IPS-18c (cell line): ENCODE data around the gene SSBP3.

Experiments
- H3K4me3 ChIP-seq: 2 replicates; pipeline ENCODE4 v1.7.0; 2013; ENCODE audit warnings: low read depth, mild to moderate bottlenecking, low read length, moderate library complexity; ENCODE audit not compliant: insufficient read depth
- H3K9me3 ChIP-seq: one replicate; pipeline ENCODE4 v1.6.1; 2013; ENCODE audit warnings: mild to moderate bottlenecking, low read length, moderate library complexity; ENCODE audit not compliant: control insufficient read depth, insufficient read depth

Gene SSBP3

DNA sequence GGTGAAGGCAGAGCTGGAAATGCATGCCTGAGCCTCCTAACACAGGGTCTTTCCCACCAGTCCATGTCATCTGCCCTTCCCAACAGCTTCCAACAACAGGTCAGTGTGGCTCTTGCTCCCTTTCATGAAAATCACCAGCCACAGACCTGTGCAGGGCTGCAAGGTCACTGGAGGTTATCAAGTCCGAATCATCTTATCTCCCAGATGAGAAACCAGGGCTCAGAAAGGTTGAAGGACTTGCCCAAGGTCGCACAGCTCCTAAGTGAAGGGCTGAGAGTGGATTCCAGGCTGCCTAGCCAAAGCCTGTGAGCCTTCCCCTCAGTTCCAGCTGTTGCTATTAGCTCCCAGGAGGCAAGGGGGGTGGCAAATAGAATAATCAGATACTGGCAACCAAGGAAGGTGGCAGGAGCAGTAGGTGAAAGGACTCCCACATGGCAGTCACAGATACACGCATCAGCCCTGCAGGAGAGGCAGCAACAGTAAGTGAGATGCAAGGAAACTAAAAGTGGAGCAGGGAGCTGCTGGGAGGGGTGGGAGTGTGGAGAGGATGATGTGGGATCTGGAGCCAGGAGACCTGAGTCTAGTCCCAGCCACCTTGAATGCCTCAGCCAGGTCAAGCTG, 74.2 kb downstream of the SSBP3 start:
- Histone ChIP-seq H3K9me3 (no peaks in the 10 kb centered on the region), H3K4me3 (no peak overlapping the region)

DNA sequence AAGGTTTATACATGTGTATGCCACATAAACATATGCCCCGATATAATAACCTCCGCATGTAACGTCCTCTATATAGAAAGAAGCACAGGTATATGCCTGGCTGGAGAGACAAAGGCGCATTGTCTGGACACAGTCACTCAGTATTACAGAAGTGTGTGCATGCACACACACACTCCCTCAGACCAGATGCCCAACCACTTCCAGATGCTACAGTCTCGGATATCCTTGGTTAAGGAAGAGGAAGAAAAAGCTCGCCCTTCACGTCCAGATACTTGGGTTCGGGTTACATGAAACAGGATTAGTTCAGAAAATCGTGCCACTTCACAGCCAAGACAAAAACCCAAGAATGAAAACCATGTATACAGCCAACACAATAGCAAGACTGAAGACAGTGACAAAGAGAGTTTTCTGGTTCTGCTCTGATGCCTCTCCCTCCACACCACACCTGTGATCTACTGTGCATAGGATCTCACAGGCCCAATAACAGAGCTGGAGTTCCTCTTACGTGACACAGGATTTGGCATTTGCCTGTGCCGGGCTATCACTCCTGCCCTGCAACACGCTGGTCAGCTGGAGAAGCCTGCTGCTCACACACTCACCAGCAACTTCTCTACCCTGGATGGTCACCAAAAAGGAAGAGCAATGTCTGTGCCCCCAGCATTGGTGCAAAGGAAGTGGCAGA, 75.0 kb downstream of the SSBP3 start:
- Histone ChIP-seq H3K4me3 (no peak overlapping the region), H3K9me3 (no peaks in the 10 kb centered on the region)

DNA sequence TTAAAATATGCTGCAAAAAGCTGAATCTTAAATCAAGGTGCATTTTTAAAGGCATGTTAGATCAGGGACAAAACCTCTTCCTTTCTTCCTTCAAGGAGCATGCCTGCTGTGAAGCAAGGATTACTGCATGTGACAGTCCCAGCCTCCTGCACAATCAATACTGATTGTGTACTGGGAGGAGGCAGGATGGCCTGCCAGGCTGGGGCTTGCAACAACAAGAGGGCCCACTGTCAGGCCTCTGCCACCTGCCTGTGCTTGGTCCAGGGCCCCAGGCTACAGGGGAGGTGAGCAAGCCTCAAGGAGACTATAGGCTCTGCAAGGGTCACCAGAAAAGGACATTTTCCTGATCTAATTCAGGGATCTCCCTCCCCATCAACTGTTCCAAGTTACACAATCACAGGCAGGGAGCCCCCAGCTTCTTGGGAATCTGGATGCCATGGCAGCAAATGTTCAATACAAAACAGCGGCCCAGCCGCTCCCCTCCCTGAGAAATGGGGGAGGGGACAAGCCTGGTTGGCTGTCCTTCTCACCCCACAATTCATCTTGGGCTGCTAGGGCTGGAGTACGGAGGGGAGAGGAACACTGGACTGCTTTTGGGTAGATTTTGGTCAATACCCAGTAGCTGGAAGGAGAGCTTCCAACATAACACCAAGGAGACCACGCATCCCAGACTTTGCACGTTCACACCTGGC, 76.7 kb downstream of the SSBP3 start:
- Histone ChIP-seq H3K4me3 (no peak overlapping the region), H3K9me3 (no peaks in the 10 kb centered on the region)

DNA sequence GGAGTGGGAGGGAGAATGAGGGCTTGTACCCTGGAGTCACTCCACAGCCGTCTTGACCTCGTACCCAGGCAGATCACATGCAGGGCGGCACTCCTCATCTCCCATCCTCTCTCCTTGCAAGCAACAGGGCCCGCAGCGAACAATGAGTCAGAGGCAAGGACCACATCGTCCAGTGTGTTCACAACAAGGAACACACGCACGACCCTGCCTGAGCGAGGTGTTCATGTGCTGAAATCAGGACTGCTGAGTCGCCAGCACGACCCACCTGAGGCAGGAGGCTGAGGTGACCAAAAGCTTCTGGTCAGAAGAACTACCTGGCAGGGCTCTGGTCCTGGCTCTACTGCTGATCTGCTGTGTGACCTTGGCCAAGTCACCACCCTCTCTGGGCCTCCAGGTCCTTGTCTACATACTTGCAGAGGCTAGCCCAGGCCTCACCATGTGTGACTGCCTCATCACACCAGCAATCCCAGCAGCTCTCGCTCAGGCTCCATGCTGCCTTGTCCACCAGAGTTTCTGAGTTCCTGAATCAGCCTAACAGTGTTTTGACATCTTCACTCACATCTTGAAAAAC, 78.0 kb downstream of the SSBP3 start:
- Histone ChIP-seq H3K4me3 (0 out of 2 replicates have a peak overlapping the region, but pooled peaks have one; percentile 9), H3K9me3 (no peaks in the 10 kb centered on the region)

- Histone ChIP-seq H3K9me3 (no peaks in the 10 kb centered on the region), H3K4me3 (0 out of 2 replicates have a peak overlapping the region, but pooled peaks have one; percentile 9)
These were observed 78.7 kb downstream of the SSBP3 start for GRCh38 chr1:54327386-54328065.

DNA sequence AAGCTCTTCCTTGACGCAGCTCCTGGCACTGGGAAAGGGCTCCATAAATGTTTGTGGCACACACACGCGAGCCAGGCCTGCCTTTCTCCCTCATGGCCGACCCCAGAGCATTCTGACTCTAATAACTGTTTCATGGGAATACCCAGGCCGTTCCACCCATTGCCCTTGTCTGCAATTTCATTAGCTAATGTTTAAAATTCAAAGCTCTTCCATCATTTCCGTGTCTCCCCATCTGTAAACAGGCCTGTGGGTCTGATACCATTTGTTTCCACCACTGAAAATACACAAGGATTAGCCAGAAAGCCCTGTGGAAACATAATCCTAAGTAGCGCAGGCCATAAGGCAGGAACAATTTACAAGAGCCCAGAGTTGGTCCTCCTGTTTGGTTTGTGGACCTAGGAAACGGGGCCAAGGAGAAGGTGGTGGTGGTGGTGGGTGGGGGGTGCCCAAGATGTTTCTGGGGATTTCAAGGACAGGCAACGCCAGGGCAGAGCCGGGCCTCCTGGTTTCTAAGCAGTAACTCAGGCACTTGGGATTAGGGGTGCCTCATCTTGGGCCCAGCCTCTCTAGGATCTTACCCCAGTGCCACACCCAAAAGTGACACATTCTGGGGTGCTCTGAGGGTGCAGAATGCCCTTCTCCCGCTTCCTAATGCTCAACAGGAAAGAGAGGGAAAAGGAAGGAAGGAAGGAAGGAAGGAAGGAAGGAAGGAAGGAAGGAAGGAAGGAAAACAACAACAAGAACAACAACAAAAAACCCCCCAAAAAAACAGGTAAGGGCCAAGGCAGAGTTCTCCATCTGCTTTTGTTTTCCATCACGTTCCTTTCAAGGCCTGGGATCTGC, 79.4 kb downstream of the SSBP3 start:
- Histone ChIP-seq H3K9me3 (no peaks in the 10 kb centered on the region), H3K4me3 (no peak overlapping the region)

DNA sequence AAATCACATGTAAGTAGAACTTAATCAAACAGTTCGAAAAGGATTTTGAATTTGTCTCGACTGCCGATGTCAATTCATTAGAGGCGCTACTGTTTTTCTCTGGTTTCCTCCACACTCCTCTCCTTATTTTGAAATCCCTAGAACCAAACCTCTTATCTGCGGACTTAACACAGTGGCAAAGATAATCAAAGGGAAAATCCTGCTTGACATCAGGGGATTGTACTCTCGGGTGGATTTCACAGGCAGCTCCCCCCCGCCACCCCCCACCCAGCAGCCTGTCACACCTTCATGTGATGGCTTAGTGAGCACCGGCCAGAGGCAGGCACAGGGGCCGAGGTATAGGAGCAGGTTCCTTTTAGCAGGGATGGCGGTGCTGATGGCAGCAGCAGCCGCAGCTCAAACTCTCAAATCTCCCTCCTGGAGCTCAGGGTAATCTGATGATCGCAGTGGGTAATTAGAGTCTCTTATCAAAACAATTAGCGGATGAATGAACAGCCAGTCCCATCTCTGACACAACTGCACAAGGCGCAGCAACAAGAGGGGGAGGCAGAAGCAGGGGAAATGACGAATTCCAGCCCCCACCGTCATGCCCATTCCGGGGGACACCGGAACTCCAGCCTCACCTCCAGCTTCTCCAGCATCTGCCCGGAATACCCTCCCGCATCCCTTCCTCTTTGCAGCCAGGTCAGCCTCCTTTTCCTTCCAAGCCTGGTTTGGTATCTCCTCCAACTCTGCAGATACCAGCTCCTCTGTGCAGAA, 80.3 kb downstream of the SSBP3 start:
- Histone ChIP-seq H3K4me3 (no peak overlapping the region), H3K9me3 (no peaks in the 10 kb centered on the region)

DNA sequence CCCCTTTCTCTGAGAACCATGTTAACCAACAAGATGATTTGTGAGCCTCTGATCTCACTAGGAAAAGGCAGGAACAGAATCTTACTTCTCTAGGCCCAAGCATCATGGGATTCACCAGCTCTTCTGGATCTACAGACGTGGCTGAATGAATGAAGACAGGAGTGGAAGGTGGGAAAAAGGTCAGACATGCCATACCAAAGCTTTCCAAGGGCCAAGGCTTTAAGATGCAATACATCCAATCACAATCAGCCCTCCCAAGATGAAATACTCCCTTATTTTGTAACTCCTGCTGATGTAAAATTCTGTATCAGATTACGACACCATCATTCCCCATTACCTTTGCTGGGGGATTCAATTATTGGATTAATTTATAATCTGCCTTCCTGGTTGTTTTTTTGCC, 80.9 kb downstream of the SSBP3 start:
- no peaks in the 10 kb centered on the region for H3K9me3 ChIP-seq
- H3K4me3 ChIP-seq, result no peak overlapping the region

DNA sequence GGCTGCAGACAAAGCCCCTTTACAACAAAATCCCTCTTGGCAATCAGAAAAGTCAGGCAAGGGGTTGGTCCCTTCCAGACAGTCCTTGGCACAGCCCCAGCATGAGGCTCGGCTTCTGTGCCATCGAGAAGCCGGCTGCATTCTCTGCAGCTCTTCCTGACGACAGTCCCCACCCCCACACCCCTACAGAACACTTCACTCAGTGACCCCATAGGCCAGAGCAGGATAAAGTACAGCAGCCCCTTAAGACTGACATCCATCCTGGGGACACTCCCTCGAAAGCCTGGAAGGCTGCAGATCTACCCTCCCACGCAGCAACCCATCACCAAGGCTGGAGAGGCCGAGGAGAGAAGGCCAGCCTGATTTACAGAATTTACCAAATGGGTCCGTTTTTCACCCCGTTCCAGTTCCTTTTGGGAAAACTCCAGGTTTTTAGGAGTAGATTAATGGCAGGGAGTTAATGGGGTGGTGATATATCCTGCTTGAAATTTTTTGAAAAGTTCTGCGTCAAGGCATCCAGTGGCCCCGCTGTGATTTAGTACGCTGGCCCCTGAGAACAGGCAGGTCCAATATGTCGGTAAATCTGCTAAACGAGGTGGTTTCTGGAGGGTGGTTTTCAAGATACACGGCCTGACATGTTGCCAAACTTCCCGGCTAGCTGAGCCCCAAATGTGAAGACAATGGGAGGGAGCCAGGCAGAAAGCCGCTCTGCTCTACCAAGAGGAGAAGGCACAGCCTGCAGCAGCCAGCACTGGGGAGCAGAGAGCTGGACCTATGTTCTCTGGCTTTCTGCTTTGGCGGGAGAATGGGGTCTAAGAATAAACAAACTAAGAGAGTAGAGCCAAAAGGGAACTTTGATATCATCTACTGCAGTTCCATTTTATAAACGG, 81.7 kb downstream of the SSBP3 start:
- Histone ChIP-seq H3K9me3 (no peaks in the 10 kb centered on the region), H3K4me3 (no peak overlapping the region)

DNA sequence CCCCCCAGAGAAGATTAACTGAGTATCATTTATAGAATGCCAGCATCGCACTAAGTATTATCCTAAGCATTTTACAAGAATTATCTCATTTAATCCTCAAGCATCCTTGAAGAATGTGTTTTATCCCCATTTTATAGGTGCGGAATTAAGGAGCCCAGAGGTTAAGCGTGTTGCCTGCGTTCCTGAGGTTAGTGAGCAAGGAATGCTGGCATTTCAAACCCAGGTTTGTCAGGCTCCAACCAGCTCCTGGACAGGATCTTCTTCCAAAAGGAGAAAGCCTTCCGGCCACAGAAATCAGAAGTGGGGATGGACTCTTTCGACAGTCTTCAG, 82.3 kb downstream of the SSBP3 start:
- Histone ChIP-seq H3K4me3 (no peak overlapping the region), H3K9me3 (no peaks in the 10 kb centered on the region)

DNA sequence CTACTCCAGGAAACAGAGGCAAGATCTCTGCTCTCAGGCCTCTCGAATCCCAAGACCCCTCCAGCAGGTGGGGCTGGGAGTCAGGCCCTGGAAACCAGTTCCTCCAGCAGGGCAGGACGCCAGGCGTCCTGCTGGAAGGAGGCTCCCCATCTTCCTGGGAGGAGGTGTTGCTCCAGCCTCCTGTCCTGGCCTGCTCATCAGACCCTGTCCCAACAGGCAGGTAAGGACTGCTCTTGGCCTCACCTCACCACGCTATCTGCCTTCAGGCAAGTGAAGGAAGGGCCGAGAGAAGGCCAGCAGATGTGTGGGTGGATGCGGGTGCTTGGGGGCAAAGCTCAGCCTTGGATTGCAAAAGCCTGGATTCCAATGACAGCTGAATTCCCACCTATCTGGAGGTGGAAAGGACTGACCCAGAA, 82.9 kb downstream of the SSBP3 start:
- Histone ChIP-seq H3K4me3 (no peak overlapping the region), H3K9me3 (no peaks in the 10 kb centered on the region)

- Histone ChIP-seq H3K4me3 (no peak overlapping the region), H3K9me3 (no peaks in the 10 kb centered on the region)
These were observed 87.9 kb downstream of the SSBP3 start for GRCh38 chr1:54318246-54318814.

DNA sequence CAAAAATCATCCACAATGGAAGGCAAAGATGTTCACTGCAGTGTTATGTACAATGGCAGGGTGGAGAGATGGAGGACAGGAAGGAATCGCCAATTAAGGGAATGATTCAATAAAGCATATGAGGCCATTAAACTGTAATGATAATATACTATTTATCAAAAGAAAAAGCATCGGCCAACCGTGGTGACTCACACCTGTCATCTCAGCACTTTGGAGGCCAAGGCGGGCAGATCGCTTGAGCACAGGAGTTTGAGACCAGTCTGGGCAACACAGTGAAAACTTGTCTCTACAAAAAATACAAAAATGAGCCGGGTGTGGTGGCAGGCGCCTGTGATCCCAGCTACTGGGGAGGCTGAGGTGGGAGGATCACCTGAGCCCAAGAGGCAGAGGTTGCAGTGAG, 89.1 kb downstream of the SSBP3 start:
- H3K4me3 ChIP-seq, result no peak overlapping the region
- no peaks in the 10 kb centered on the region for H3K9me3 ChIP-seq

GRCh38 chr1:54315099-54315498, 91.1 kb downstream of the SSBP3 start:
- Histone ChIP-seq H3K9me3 (no peaks in the 10 kb centered on the region), H3K4me3 (no peak overlapping the region)

DNA sequence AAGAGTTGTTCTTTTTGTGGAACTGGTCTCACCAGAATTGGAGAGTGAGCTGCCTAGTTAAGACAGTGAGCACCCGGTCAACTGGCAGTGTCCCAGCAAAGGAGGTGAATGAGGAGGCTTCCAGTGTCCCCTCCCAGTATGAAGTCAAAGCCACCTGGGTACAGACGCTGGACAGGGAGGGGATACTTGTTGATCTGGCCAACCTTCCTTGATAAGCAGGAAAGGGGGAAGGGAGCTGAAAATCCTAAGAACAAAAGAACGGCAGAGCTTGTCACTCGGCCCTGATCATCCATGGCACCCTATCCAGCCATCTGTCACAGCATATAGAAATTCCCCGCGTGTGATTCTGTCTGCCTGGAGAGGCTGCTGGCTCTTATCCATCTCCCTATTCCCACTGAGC, 91.5 kb downstream of the SSBP3 start:
- H3K4me3 ChIP-seq, result no peak overlapping the region
- H3K9me3 ChIP-seq, result no peaks in the 10 kb centered on the region
